DLD1 (cell line): ENCODE data around the gene POLR2J.
"Not testable (repeated sequence)": the region's sequence is repeated elsewhere in the genome, so short reads cannot be mapped to it uniquely, and the experiment has no call there.

Source experiments
- in situ Hi-C: cut with HindIII; loops from 2 replicates; pipeline ENCODE4 v1.10.0; 2017; ENCODE audit warnings: low sequenced_read_pairs

The POLR2J gene

GRCh38 chr7:102478314-102479208 lies at the start of gene POLR2J:
TSS of gene POLR2J (minus strand) at chr7:102478922. CDS start at chr7:102478860, 62 bp downstream.
- in situ Hi-C loops, result not testable (repeated sequence)

DNA sequence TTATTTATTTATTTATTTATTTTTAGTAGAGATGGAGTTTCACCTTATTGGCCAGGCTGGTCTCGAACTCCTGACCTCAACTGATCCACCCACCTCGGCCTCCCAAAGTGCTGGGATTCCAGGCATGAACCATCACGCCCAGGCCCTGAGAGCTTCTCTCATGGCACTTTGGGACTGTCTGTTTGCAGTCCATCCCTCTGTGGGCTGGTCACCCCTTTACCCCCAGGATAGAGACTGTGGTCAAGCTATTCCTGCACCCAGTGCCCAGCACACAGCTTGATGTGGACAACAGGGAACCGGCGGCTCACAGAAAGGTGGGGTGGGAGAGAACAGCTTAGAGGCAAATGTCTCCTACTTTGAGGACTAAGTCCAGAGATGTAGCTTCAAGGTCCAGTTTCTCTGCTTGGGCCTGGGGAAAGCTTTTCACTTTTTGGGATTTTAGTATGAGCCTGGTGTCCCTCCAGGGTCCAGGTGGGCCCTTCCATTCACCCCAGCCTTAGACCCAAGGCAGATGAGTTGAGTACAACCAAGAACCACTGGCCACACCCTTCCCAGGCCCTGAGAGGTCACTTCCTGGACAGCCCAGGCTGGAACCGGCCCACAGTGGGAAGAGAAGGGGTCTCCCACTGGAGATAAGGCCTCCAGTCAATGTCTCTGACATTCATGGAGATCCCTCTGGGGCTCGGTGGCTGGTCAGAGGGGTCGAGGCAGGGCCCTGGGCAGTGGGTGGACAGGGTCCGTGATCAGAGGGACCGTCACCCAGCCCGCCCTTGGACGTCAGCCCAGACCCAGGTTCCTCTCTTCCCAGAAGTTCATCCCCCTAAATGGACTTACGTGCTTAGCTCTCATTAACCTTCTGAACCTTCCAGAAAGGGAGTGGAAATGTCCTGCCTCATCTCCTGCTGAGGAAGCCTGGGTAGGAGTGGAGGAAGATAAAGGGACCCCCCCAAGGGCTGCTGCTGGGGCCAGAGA lies 49.4 kb upstream of the POLR2J start:
- in situ Hi-C loops, result not testable (repeated sequence)

- in situ Hi-C loops, result not testable (repeated sequence)
Observed at GRCh38 chr7:102527182-102527581, 48.5 kb upstream of the POLR2J start.

DNA sequence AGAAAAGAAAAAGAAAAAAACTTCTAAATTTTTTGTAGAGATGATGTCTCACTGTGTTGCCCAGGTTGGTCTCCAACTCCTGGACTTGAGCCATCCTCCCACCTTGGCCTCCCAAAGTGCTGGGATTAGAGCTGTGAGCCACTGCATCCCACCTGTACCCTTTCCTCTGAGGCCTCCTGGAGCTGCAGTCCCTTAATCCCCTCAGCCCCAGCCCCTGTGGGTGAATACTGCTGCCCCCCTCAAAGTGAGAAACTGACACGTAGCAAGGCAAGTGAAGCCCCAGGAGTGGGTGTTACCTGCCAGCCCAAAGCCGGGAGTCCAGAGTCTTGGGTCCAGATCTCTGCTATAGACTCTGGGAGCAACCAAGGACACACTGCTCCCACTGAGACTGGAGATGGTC lies 46.1 kb upstream of the POLR2J start:
- in situ Hi-C loops, result not testable (repeated sequence)

DNA sequence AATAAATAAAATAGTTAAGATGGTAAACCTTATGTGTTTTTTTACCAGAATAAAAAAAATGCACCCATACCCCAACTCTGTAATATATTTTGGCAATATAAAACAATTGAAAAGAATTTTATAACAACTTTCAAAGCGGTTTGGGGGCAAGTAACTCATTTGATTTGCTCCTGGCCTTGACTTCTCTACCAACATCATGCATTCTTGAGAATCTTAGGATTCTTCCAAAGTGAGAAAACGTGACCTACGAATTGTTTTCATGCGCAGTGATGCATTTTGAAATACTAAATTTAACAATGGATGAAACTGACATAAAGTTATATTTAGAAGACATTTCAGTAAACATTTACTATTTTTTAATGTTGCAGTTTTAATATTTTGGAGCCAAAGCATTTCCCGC lies 42.1 kb upstream of the POLR2J start:
- in situ Hi-C loops, result not testable (repeated sequence)

DNA sequence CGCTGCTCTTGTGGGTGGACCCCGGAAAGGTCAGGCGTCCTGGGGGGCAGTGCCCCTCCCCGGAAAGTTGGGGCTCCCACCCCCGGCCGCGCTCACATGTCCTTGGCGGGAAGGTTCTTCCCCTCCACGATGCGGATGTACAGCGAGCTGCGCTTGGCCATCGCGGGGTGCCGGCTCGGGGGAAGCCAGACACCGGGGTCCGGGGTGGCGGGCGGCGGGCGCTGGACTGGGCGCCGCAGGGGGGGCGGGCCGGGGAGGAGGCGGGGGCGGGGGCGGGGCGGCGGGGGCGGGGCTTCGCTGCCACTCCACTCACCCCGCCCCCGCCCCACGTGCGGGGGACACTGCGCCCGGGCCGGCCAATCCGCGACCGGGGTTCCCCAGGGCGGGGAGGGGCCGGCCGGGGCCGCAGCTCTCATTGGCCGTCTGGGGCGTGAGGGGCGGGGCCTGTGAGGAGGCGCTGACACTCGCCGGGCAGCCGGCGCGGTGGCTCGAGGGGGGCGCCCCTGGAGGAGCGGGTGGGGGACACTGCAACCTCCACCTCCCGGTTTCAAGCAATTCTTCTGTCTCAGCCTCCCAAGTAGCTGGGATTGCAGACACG lies 38.9 kb upstream of the POLR2J start, which contains the start of gene RASA4B:
RASA4B (minus strand) TSS at position 228 of the 598 bp plus-strand sequence; CDS start at position 161, 67 bp downstream.
- in situ Hi-C loops, result not testable (repeated sequence)

DNA sequence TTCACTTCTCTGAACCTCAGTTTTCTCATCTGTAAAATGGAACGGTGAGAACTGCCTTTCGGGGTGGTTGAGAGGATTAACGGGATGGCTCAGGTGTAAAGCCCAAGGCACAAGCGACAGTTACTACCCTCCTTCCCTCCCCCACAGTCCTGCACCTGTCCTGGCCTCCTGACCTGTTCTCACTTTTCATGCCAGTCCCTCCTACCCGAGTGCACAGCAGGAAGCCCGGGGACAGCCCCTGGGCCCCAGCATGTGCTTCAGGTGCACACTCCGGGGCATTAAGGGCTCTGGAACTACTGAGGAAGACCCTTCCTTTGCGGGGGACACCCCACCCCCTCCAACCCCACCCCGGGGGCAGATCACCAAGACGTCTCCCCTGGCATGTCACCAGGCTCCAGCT lies 38.2 kb upstream of the POLR2J start:
- in situ Hi-C loops, result not testable (repeated sequence)

DNA sequence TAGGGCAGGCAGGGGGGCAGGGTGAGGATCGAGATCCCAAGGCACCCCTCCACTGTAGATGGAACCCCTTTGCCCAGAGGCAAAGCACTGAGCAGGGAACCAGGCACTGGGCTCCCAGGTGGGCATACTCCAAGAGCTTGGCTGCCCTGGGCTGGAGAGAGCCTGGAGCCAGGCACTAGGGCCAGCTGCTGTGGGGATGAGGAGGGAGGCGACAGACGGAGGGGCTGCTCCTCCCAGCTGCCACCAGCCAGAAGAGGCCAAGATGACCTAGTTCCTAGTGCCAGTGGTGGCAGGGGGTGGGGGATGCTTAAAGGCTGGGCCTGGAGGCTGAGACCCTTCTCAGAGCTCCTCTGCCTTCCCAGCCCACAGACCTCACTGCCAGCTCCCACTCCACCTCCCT lies 37.2 kb upstream of the POLR2J start:
- in situ Hi-C loops, result not testable (repeated sequence)

- in situ Hi-C loops, result not testable (repeated sequence)
Observed at GRCh38 chr7:102514881-102515721, 36.4 kb upstream of the POLR2J start.

GRCh38 chr7:102512642-102513221 lies 34.0 kb upstream of the POLR2J start:
- in situ Hi-C loops, result not testable (repeated sequence)

- in situ Hi-C loops, result not testable (repeated sequence)
Observed at GRCh38 chr7:102511860-102512522, 33.3 kb upstream of the POLR2J start.

GRCh38 chr7:102510575-102510974 lies 31.9 kb upstream of the POLR2J start:
- in situ Hi-C loops, result not testable (repeated sequence)

DNA sequence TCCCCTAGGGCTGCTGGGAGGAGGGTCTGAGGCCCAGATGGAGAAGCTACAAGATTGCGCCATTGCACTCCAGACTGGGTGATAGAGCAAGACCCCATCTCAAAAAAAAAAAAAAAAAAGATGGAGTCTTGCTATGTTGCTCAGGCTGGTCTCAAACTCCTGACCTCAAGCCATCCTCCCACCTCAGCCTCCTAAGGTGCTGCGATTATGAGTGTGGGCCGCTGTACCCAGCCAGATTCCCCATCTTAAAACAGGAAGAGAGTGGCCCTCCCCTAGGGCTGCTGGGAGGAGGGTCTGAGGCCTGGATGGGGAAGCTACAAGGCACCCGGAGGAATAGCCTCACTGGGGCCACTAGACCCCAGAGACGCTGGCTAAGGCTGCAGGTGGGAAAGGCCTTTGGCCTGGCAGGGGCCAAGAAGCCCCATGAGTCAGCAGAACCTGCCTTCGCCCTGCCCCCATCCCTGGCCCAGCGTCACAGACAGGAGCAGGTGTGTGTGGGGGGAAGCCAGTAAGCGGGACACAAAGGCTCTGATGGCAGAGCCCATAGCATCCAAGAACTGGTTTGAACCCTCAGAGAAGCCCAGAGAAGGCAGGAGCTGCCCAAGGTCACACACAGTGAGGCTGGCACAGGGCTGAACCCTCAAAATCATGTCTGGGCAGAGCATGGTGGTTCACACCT lies 28.8 kb upstream of the POLR2J start:
- in situ Hi-C loops, result not testable (repeated sequence)

DNA sequence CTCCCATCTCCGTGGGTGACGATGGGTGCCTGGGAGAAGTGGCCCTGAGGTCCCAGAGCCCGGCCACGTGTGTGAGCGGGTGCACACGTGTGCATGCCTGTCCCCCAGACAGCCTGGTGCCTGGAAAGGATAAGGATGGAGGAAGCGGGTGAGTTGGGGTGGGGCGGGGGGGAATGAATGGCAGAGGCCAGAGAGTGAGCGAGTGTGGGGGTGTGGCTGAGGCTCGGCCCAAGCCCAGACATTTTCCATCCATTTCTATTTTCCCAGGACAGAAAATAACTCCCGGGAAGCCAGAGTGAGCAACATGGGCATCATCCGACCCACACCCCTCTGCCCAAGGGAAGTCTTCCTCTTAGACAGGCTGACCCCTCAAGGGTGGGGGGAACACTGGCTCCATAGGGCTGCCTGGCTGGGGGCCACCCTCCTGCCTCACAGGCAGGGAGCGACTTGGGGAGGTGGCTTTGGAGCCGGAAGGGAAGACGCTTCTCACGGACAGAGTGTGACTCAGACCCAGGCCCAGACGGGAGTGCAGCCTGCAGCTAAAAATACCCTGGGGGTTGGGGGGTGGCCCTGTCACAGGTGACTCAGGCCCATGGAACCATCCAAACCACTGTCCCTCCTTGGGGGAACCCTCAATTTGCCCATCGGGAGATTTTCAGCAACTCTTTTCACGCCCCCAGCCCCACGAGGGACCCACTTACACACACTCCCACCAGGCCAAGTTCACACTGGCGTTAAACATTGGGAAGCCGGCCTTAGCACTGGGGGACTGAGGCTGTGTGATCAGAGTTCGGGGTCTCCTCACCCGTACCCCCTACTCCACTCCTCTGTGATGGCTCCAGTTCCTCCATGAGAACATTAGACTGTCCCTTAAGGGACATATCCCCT lies 26.8 kb upstream of the POLR2J start:
- in situ Hi-C loops, result not testable (repeated sequence)

DNA sequence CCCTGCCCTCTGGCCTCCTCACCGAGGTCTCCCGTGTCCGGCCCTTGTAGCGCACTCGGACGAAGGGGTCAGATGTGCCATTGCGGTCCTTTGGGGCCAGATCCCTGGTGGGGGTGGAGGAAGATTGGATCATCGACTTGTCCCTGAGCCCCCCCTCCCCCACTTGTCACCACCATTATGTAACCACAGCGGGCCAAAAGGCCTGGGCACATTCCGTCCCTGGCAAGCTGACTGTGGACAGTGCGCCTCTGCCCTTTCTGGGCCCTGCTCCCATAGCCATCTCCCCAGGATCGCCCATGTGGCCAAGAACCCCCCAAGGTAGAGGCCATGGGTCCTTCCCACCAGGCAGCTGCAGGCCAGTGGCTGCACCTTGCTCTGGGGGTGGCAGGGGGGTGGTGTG lies 24.4 kb upstream of the POLR2J start:
- in situ Hi-C loops, result not testable (repeated sequence)

DNA sequence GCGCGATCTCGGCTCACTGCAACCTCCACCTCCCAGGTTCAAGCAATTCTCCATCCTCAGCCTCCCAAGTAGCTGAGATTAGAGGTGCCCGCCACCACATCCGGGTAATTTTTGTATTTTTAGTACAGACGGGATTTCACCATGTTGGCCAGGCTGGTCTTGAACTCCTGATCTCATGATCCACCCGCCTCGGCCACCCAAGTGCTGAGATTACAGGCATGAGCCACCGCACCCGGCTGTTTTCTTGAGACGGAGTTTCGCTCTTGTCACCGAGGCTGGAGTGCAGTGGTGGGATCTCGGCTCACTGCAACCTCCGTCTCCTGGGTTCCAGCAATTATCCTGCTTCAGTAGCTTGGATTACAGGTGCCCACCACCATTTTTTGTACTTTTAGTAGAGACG lies 19.6 kb upstream of the POLR2J start:
- in situ Hi-C loops, result not testable (repeated sequence)

DNA sequence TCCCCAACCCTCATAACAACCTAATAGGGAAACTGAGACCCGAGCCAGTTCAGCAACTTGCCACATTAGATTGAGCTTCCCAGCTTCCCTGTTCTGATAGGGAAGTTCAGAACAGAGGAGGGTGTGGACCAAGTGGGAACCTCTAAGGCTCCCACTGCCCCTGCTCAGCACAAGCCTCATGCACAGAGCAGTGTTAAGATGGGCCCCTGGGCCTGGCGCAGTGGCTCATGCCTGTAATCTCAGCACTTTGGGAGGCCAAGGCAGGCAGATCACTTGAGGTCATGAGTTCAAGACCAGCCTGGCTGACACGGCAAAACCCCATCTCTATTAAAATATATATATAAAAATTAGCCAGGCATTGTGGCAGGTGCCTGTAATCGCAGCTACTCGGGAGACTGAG lies 18.6 kb upstream of the POLR2J start:
- in situ Hi-C loops, result not testable (repeated sequence)

- in situ Hi-C loops, result not testable (repeated sequence)
Observed at GRCh38 chr7:102496861-102497260, 18.1 kb upstream of the POLR2J start.
